H9 (cell line): ENCODE data around the gene RBMY1D. TPM values are rescaled to one million over a fixed set of nuclear protein-coding genes. Genes with fewer than 3 reads are reported as not detected.
"Not testable (repeated sequence)": the region's sequence is repeated elsewhere in the genome, so short reads cannot be mapped to it uniquely, and the experiment has no call there.

ENCODE experiments used
- DNase-seq: peaks from one replicate; pipeline ENCODE4 v3.0.0-alpha.2; 2017
- H2AFZ ChIP-seq: one replicate; pipeline ENCODE4 v1.6.1; 2013; ENCODE audit warnings: mild to moderate bottlenecking, low read length, control low read depth, moderate library complexity
- H2AK5ac ChIP-seq: 2 replicates; pipeline ENCODE4 v1.6.1; 2013; ENCODE audit warnings: low read length, control low read depth, mixed read lengths; ENCODE audit not compliant: insufficient read length
- H2BK120ac ChIP-seq: one replicate; pipeline ENCODE4 v1.6.1; 2013; ENCODE audit warnings: low read depth, mild to moderate bottlenecking, low read length, control low read depth, inconsistent platforms; ENCODE audit not compliant: poor library complexity, severe bottlenecking
- H2BK12ac ChIP-seq: 2 replicates; pipeline ENCODE4 v1.6.1; 2013; ENCODE audit warnings: low read length, control low read depth, mixed read lengths, low read depth; ENCODE audit not compliant: insufficient read length
- H2BK15ac ChIP-seq: 2 replicates; pipeline ENCODE4 v1.6.1; 2013; ENCODE audit warnings: low read depth, low read length, control low read depth
- H2BK20ac ChIP-seq: one replicate; pipeline ENCODE4 v1.6.1; 2013; ENCODE audit warnings: low read depth, mild to moderate bottlenecking, low read length, control low read depth, inconsistent platforms; ENCODE audit not compliant: poor library complexity, severe bottlenecking
- H2BK5ac ChIP-seq: 2 replicates; pipeline ENCODE4 v1.6.1; 2013; ENCODE audit warnings: low read length, control low read depth, mixed read lengths; ENCODE audit not compliant: insufficient read length
- H3K14ac ChIP-seq: 2 replicates; pipeline ENCODE4 v1.6.1; 2013; ENCODE audit warnings: low read length, control low read depth; ENCODE audit not compliant: insufficient read depth
- H3K18ac ChIP-seq: 2 replicates; pipeline ENCODE4 v1.6.1; 2013; ENCODE audit warnings: low read depth, mild to moderate bottlenecking, mixed read lengths, low read length, control low read depth; ENCODE audit not compliant: insufficient read length
- H3K23ac ChIP-seq: 2 replicates; pipeline ENCODE4 v1.6.1; 2013; ENCODE audit warnings: low read length, control low read depth, mixed read lengths, low read depth; ENCODE audit not compliant: insufficient read length
- H3K23me2 ChIP-seq: 2 replicates; pipeline ENCODE4 v1.6.1; 2013; ENCODE audit warnings: low read depth, mild to moderate bottlenecking, mixed read lengths, low read length, control low read depth; ENCODE audit not compliant: insufficient read length, poor library complexity, severe bottlenecking
- H3K27ac ChIP-seq: 2 replicates; pipeline ENCODE4 v1.5.1; 2013; ENCODE audit warnings: low read length, control low read depth, mixed read lengths, low read depth; ENCODE audit not compliant: insufficient read length
- H3K27me3 ChIP-seq: 2 replicates; pipeline ENCODE4 v1.6.1; 2013; ENCODE audit warnings: low read length, control low read depth, inconsistent platforms; ENCODE audit not compliant: insufficient read depth
- H3K4ac ChIP-seq: 2 replicates; pipeline ENCODE4 v1.6.1; 2013; ENCODE audit warnings: low read depth, mild to moderate bottlenecking, control low read depth, inconsistent platforms, low read length, moderate library complexity
- H3K4me1 ChIP-seq: 2 replicates; pipeline ENCODE4 v1.6.1; 2013; ENCODE audit warnings: low read length, control low read depth, inconsistent platforms; ENCODE audit not compliant: insufficient read depth
- H3K4me2 ChIP-seq: 2 replicates; pipeline ENCODE4 v1.6.1; 2013; ENCODE audit warnings: low read length, control low read depth, mixed read lengths; ENCODE audit not compliant: insufficient read length, insufficient read depth
- H3K56ac ChIP-seq: 2 replicates; pipeline ENCODE4 v1.6.1; 2013; ENCODE audit warnings: low read depth, mild to moderate bottlenecking, mixed read lengths, low read length, control low read depth; ENCODE audit not compliant: insufficient read length
- H3K79me1 ChIP-seq: 2 replicates; pipeline ENCODE4 v1.6.1; 2013; ENCODE audit warnings: low read depth, mild to moderate bottlenecking, moderate library complexity, low read length, control low read depth, inconsistent platforms; ENCODE audit not compliant: insufficient read depth, poor library complexity, severe bottlenecking
- H3K79me2 ChIP-seq: 2 replicates; pipeline ENCODE4 v1.6.1; 2013; ENCODE audit warnings: low read length, control low read depth, inconsistent platforms; ENCODE audit not compliant: insufficient read depth
- H3K9ac ChIP-seq: 2 replicates; pipeline ENCODE4 v1.6.1; 2013; ENCODE audit warnings: low read length, control low read depth, mixed read lengths; ENCODE audit not compliant: insufficient read length; ENCODE audit errors: extremely low read depth
- H3K9me3 ChIP-seq: one replicate; pipeline ENCODE4 v1.6.1; 2013; ENCODE audit warnings: low read depth, low read length, inconsistent platforms; ENCODE audit not compliant: control insufficient read depth
- H3T11ph ChIP-seq: one replicate; pipeline ENCODE4 v1.6.1; 2013; ENCODE audit warnings: mild to moderate bottlenecking, low read length, control low read depth, inconsistent platforms
- H4K20me1 ChIP-seq: one replicate; pipeline ENCODE4 v1.6.1; 2013; ENCODE audit not compliant: control insufficient read depth, insufficient read length, insufficient read depth
- H4K5ac ChIP-seq: 2 replicates; pipeline ENCODE4 v1.6.1; 2013; ENCODE audit warnings: low read depth, mild to moderate bottlenecking, mixed read lengths, low read length, control low read depth; ENCODE audit not compliant: insufficient read length
- H4K8ac ChIP-seq: replicated peaks from 2 replicates; pipeline ENCODE4 v1.6.1; 2013; ENCODE audit warnings: low read length, control low read depth, mixed read lengths, low read depth; ENCODE audit not compliant: insufficient read length
- H4K91ac ChIP-seq: 2 replicates; pipeline ENCODE4 v1.6.1; 2013; ENCODE audit warnings: low read depth, mild to moderate bottlenecking, moderate library complexity, mixed read lengths, low read length, control low read depth; ENCODE audit not compliant: insufficient read length
- H3K27ac Mint-ChIP-seq, 3 experiments: 2 replicates in 2 of 3; 3 replicates in 1 of 3; pipeline ENCODE4 v1.8.0; 2020 to 2021; ENCODE audit warnings: mixed read lengths in 3 of 3, mild to moderate bottlenecking in 1 of 3, moderate library complexity in 1 of 3
- H3K27me3 Mint-ChIP-seq: 2 replicates; pipeline ENCODE4 v1.8.0; 2021; ENCODE audit warnings: low read depth, mild to moderate bottlenecking, moderate library complexity, mixed read lengths
- H3K36me3 Mint-ChIP-seq, 3 experiments: 2 replicates in 2 of 3; 3 replicates in 1 of 3; pipeline ENCODE4 v1.8.0; 2020 to 2021; ENCODE audit warnings: low read depth in 3 of 3, mixed read lengths in 3 of 3; ENCODE audit not compliant: insufficient read depth in 1 of 3
- H3K4me1 Mint-ChIP-seq, 2 experiments: 2 replicates each; pipeline ENCODE4 v1.8.0; 2020; ENCODE audit warnings: mixed read lengths in 2 of 2
- H3K4me3 Mint-ChIP-seq, 2 experiments: 2 replicates in 1 of 2; 3 replicates in 1 of 2; pipeline ENCODE4 v1.8.0; 2020 to 2021; ENCODE audit warnings: mild to moderate bottlenecking in 2 of 2, mixed read lengths in 2 of 2, moderate library complexity in 1 of 2
- H3K9me3 Mint-ChIP-seq, 2 experiments: 2 replicates in 1 of 2; 3 replicates in 1 of 2; pipeline ENCODE4 v1.8.0; 2020; ENCODE audit warnings: mild to moderate bottlenecking in 2 of 2, mixed read lengths in 2 of 2, moderate library complexity in 1 of 2
- WGBS: extraction: QIAGEN DNeasy Blood & Tissue Kit; methylation state at CpG from one replicate; pipeline ENCODE4 v1.1.7; 2013; ENCODE audit warnings: missing lambda C conversion rate, low lambda C conversion rate, mixed read lengths; ENCODE audit not compliant: insufficient read length; ENCODE audit errors: extremely low coverage; 5-methylcytosine and 5-hydroxymethylcytosine counted together
- total RNA-seq: library from RNA; stranded (reverse); gene quantifications from 2 replicates; pipeline ENCODE4 v1.2.1, GENCODE V29; 2021

Gene RBMY1D
- total RNA-seq, 1 experiment from 2014 or later: not detected

DNA sequence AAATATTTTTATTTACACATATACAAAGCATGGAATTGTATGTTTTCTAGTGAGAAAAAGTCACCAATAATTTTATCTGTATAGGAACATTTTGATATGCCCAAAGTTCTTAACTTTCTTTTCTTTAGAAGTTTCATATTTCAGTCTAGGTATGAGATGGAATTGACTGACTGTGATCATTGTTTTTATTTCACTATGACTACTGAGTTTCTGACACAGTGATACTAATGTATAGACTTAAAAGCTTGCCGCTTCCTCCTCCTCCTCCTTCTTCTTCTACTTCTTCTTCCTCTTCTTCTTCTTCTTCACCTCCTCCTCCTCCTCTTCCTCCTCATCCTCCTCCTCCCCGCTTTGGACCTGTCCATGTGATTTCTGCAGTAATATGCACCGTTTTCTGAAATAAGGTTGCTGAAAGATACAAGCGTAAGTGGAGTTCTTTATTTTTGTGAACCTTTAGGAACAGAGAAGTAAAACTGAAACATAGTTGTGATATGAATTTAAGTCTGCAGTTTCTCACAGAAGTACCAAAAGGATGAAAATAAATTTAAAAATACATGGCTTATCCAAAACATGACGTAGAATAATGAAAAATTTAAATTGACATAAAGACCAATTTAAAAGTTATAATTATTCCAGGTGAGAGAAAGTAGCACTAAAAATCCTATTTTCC is 24.8 kb downstream of the RBMY1D start:
- not testable (repeated sequence) for H3K4me2 ChIP-seq, H3K4me1 ChIP-seq, H2BK12ac ChIP-seq, H2BK5ac ChIP-seq, H3K9me3 ChIP-seq, H3K36me3 Mint-ChIP-seq, H3T11ph ChIP-seq, H2BK20ac ChIP-seq, H3K27ac ChIP-seq, H3K4me1 Mint-ChIP-seq, H3K23me2 ChIP-seq, H3K79me1 ChIP-seq, H3K4ac ChIP-seq, H4K5ac ChIP-seq, H3K14ac ChIP-seq, H3K9me3 Mint-ChIP-seq, H2BK15ac ChIP-seq, H4K91ac ChIP-seq, H3K27me3 ChIP-seq, DNase-seq, H3K27ac Mint-ChIP-seq, H3K18ac ChIP-seq, H3K79me2 ChIP-seq, H3K4me3 Mint-ChIP-seq, H3K27me3 Mint-ChIP-seq, H3K23ac ChIP-seq, H4K20me1 ChIP-seq, H2BK120ac ChIP-seq, H3K9ac ChIP-seq, H2AK5ac ChIP-seq, H4K8ac ChIP-seq, H3K56ac ChIP-seq, H2AFZ ChIP-seq
- no CpG with 5 or more reads among the region's 5 CpGs for WGBS
